DND-41 (cell line): ENCODE data around the gene TBC1D20.
"Not testable (repeated sequence)": the region's sequence is repeated elsewhere in the genome, so short reads cannot be mapped to it uniquely, and the experiment has no call there.

Experiments used
- ATAC-seq: fragments of 200-7000 bp; cut with Tn5 transposase; 3 replicates; pipeline ENCODE4 v1.9.1; 2021; ENCODE audit warnings: low read depth; ENCODE audit not compliant: insufficient read depth
- DNase-seq: peaks from one replicate; pipeline ENCODE4 v3.0.0-alpha.2; 2020
- H2AFZ ChIP-seq: 2 replicates; pipeline ENCODE4 v1.6.0; 2012; ENCODE audit warnings: low read depth, low read length
- H3K27ac ChIP-seq: 2 replicates; pipeline ENCODE4 v1.5.1; 2012; ENCODE audit warnings: low read length, inconsistent platforms
- H3K27me3 ChIP-seq: fragments of 200-600 bp; sonication (generic); 2 replicates; pipeline ENCODE4 v1.6.0; 2012; ENCODE audit warnings: low read length, mild to moderate bottlenecking, inconsistent platforms; ENCODE audit not compliant: insufficient read depth, poor library complexity
- H3K36me3 ChIP-seq: 2 replicates; pipeline ENCODE4 v1.5.1; 2012; ENCODE audit warnings: low read length, inconsistent platforms; ENCODE audit not compliant: insufficient read depth
- H3K4me1 ChIP-seq: 2 replicates; pipeline ENCODE4 v1.5.1; 2012; ENCODE audit warnings: mild to moderate bottlenecking, low read length; ENCODE audit not compliant: insufficient read depth
- H3K4me2 ChIP-seq: 2 replicates; pipeline ENCODE4 v1.6.0; 2012; ENCODE audit warnings: mild to moderate bottlenecking, moderate library complexity, low read length, inconsistent platforms; ENCODE audit not compliant: insufficient read depth
- H3K4me3 ChIP-seq, 2 experiments: fragments of 200-600 bp in 1 of 2; shearing (Covaris generic) in 1 of 2; 2 replicates each; pipeline ENCODE4 v1.5.1; 2012 to 2016; ENCODE audit warnings: inconsistent platforms in 2 of 2, low read length in 2 of 2, mild to moderate bottlenecking in 2 of 2, low read depth in 1 of 2, moderate library complexity in 1 of 2
- H3K79me2 ChIP-seq: 2 replicates; pipeline ENCODE4 v1.6.0; 2012; ENCODE audit warnings: low read length, inconsistent platforms; ENCODE audit not compliant: insufficient read depth
- H3K9ac ChIP-seq: 2 replicates; pipeline ENCODE4 v1.6.0; 2012; ENCODE audit warnings: low read depth, mild to moderate bottlenecking, inconsistent platforms, low read length, moderate library complexity
- H3K9me3 ChIP-seq: 2 replicates; pipeline ENCODE4 v1.5.1; 2012; ENCODE audit warnings: low read length, moderate library complexity, mild to moderate bottlenecking, inconsistent platforms; ENCODE audit not compliant: insufficient read depth, severe bottlenecking
- H4K20me1 ChIP-seq: 2 replicates; pipeline ENCODE4 v1.6.0; 2012; ENCODE audit warnings: low read length; ENCODE audit not compliant: insufficient read depth
- CTCF ChIP-seq: IDR thresholded peaks from 2 replicates; pipeline ENCODE4 v1.5.1; 2012; ENCODE audit warnings: borderline replicate concordance, low read length, moderate library complexity, mild to moderate bottlenecking; ENCODE audit not compliant: poor library complexity, severe bottlenecking; ENCODE audit errors: extremely low read depth
- EZH2 ChIP-seq: IDR thresholded peaks from 3 replicates; pipeline ENCODE4 v1.6.1; 2012; ENCODE audit warnings: borderline replicate concordance, low read depth, mild to moderate bottlenecking, moderate library complexity, low read length, inconsistent platforms; ENCODE audit not compliant: severe bottlenecking

The TBC1D20 gene, protein sequence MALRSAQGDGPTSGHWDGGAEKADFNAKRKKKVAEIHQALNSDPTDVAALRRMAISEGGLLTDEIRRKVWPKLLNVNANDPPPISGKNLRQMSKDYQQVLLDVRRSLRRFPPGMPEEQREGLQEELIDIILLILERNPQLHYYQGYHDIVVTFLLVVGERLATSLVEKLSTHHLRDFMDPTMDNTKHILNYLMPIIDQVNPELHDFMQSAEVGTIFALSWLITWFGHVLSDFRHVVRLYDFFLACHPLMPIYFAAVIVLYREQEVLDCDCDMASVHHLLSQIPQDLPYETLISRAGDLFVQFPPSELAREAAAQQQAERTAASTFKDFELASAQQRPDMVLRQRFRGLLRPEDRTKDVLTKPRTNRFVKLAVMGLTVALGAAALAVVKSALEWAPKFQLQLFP

DNA sequence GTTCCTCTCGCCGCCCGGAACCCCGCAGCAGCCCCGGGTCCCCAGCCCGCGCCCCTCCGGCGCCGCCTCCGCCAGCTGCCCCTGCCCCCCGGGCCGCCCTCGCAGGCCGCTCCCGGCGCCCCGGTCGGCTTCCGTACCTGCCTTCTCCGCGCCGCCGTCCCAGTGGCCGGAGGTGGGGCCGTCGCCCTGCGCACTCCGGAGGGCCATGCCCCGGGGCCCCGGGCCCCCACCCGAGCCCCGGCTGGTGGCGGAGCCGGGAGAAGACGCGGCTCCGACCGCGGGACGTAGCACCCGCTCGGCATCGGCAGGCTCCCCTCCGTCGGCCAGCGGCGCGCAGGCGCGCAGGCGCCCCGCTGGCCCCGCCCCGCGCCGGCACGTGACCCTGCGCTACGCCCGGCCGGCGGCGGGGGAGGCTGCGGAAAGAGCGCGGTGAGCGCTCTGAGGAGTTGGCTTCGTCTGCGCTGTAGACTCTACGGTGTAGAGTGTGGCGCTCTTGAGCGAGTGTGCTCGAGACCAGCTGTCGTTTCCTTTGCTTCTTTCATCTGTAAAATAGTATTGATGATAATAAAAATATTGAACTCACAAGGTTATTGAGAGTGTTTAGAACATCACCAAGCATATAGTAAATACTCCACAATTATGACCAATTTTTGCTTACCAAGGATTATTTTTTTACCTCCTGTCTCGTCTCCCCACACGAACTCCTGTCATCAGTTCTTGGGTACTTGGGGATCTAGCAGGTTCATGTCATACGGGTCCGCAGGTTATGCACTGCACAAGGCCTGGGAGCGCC lies at the start of gene TBC1D20:
Gene TBC1D20 (minus strand): TSS at position 335 of the 793 bp plus-strand sequence. CDS start 128 bp downstream, at position 207.
- H3K4me1 ChIP-seq = peaks cover 36% of the 10 kb centered on the region
- H3K36me3 ChIP-seq = no peaks in the 10 kb centered on the region; the same call in 1 of the 2 replicates
- peak; percentile 62 for TF ChIP-seq CTCF
- no peak for TF ChIP-seq EZH2
- peak within 1 kb of the TSS; percentile 60 to 78; a peak in 3 of 4 replicates for H3K4me3 ChIP-seq
- H3K79me2 ChIP-seq = peaks cover 49% of the 10 kb centered on the region
- H3K9me3 ChIP-seq = peaks cover 2% of the 10 kb centered on the region
- ATAC-seq (peak; percentile 96), DNase-seq (peak; percentile 90)
- peak within 1 kb of the TSS; percentile 90 for H3K4me2 ChIP-seq
- no peaks in the 10 kb centered on the region for H3K27me3 ChIP-seq
- H4K20me1 ChIP-seq = peaks cover 44% of the 10 kb centered on the region
- peak within 1 kb of the TSS; percentile 79 for H3K27ac ChIP-seq
- peak within 1 kb of the TSS; percentile 90 for H2AFZ ChIP-seq
- H3K9ac ChIP-seq = peak within 1 kb of the TSS; percentile 70

DNA sequence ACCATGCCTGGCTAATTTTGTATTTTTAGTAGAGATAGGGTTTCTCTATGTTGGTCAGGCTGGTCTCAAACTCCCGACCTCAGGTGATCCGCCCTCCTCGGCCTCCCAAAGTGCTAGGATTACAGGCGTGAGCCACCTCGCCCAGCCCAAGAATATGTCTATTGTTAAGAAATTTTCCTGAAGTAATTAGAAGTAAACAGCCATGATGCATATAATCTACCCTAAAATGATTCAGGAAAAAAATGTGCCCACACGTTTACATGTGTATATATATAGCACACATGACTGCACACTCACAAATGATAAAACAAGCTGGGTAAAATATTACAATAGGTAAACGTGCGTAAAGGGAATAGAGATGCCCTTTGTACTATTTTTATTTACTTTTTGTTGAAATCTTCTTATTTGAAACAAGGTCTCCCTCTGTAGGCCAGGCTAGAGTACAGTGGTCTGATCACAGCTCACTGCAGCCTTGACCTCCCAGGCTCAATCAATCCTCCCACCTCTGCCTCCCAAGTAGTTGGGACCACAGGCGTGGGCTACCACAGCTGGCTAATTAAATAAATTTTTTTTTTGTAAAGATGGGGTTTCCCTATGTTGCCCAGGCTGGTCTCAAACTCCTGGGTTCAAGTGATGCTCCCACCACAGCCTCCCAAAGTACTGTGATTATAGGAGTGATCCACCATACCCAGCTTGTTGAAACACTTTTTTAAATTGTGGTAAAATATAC lies 48.2 kb upstream of the TBC1D20 start:
- H2AFZ ChIP-seq, H3K9me3 ChIP-seq, H3K27me3 ChIP-seq, H3K9ac ChIP-seq, H3K4me2 ChIP-seq, H3K27ac ChIP-seq, H3K4me3 ChIP-seq, ATAC-seq, H3K4me1 ChIP-seq, DNase-seq: not testable (repeated sequence)
- Histone ChIP-seq H3K36me3 (peaks cover 56% of the 10 kb centered on the region), H3K79me2 (peaks cover 94% of the 10 kb centered on the region), H4K20me1 (peaks cover 87% of the 10 kb centered on the region)

DNA sequence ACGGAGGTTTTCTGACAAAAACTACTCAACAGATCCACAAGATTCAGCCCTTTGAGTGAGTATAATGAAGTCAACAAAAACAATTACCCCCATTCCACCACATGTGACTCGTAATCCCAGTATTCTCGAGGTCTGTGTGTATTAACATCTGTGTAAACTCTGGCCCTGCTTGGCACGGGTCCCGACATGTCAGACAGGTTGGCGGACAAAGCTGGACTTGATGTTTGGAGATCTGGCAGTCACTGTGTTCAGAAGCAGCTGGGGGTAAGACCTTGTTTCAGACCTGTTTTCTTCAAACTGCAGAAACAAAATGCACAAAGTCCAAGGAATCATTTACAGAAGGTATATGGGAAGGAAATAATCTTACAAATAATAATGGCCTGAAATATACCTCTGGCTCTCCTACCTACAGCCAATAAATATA lies 46.0 kb upstream of the TBC1D20 start:
- Histone ChIP-seq H3K79me2 (peaks cover 75% of the 10 kb centered on the region), H3K36me3 (peaks cover 59% of the 10 kb centered on the region), H4K20me1 (peaks cover 66% of the 10 kb centered on the region)
- H3K9ac ChIP-seq, H2AFZ ChIP-seq, H3K4me2 ChIP-seq, H3K4me3 ChIP-seq, H3K9me3 ChIP-seq, H3K4me1 ChIP-seq, DNase-seq, ATAC-seq, H3K27ac ChIP-seq, H3K27me3 ChIP-seq: not testable (repeated sequence)

DNA sequence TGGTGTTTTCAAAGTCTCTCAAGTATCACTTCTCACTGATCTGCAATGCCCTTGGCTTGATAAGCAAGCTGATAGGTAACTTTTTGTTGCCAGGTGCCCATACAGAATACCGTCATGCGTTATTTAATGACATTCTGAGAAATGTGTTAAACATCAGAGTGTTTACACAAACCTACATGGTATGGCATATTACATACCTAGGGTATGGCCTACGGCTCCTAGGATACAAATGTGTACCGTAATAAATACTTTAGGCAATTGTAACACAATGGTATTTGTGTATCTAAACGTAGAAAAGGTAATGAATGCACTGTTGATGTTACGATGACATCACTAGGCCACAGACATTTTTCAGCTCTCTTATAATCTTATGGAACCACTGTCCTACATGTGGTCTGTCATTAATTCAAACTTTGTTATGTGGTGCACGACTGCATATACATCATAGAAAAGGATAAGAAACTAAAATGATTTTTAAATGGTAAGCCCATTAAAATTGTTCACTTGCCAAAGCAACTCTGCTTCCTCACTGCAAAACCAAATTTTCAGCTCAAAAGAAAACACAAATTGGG lies 45.5 kb upstream of the TBC1D20 start:
- H3K27ac ChIP-seq = no peak overlapping the region
- no peak for ATAC-seq

More for the DNA sequence above, 45.5 kb upstream of the TBC1D20 start:
- TF ChIP-seq EZH2 = no peak
- TF ChIP-seq CTCF = no peak
- H3K27me3 ChIP-seq = no peaks in the 10 kb centered on the region
- H3K9me3 ChIP-seq = no peaks in the 10 kb centered on the region
- H3K4me2 ChIP-seq = no peak overlapping the region
- no peaks in the 10 kb centered on the region for H3K4me1 ChIP-seq
- DNase-seq = no peak
- no peak overlapping the region for H3K9ac ChIP-seq
- peaks cover 69% of the 10 kb centered on the region for H3K79me2 ChIP-seq
- no peak overlapping the region for H3K4me3 ChIP-seq
- H3K36me3 ChIP-seq = peaks cover 65% of the 10 kb centered on the region
- H4K20me1 ChIP-seq = peaks cover 62% of the 10 kb centered on the region
- no peak overlapping the region for H2AFZ ChIP-seq
